Measurements from ENCODE around the gene RPL11. TPM values are rescaled to one million over a fixed set of nuclear protein-coding genes. Genes with fewer than 3 reads are reported as not detected.

Gene RPL11
- total and polyA plus RNA-seq, 2 of the 4 experiments (the other 2 are of a cell fraction): 452 to 1,692 TPM

DNA sequence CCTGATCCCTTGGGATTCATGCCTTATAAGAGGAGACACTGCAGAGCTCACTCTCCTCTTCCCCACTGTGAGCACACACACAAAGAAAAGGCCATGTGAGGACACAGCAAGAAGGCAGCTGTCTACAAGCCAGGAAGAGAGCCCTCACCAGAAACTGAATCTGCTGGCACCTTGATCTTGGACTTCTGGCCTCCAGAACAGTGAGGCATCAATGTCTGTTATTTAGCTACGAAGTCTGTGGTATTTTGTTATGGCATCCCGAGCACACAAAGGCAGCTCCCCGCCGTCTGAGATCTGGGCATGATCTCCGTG is 47.1 kb upstream of the RPL11 start:
- TF ChIP-seq CEBPB (IDR thresholded peaks at IDR 0.05; ENCODE audit: low read depth, low read length): no peak
- no peak for TF ChIP-seq CHD1 (IDR thresholded peaks at IDR 0.05; ENCODE audit: low read depth, low read length)
- TF ChIP-seq RFX5 (IDR thresholded peaks at IDR 0.05; ENCODE audit: low read depth, low read length): no peak
- TF ChIP-seq NFE2L2 (IDR thresholded peaks at IDR 0.05; ENCODE audit: low read depth, low read length): no peak
- TF ChIP-seq RAD21 (IDR thresholded peaks at IDR 0.05; ENCODE audit: low read length): no peak
- TF ChIP-seq RCOR1 (IDR thresholded peaks at IDR 0.05; ENCODE audit: insufficient replicate concordance, low read length): no peak
- TF ChIP-seq ELK1 (IDR thresholded peaks at IDR 0.05; ENCODE audit: borderline replicate concordance, low read depth, low read length): no peak
- no peak for TF ChIP-seq MAZ (IDR thresholded peaks at IDR 0.05; ENCODE audit: borderline replicate concordance, low read depth, low read length)
- no peak for TF ChIP-seq POLR2A (IDR thresholded peaks at IDR 0.05; ENCODE audit: low read depth, low read length)
- no peak for TF ChIP-seq SMC3 (IDR thresholded peaks at IDR 0.05; ENCODE audit: low read depth, low read length)
- TF ChIP-seq CTCF (conservative IDR thresholded peaks at IDR 0.05; ENCODE audit: low read depth, low read length): no peak
- TF ChIP-seq FOS (IDR thresholded peaks at IDR 0.05; ENCODE audit: low read depth, low read length): no peak
- TF ChIP-seq MXI1 (IDR thresholded peaks at IDR 0.05; ENCODE audit: borderline replicate concordance, low read depth, low read length): no peak
- 73% methylated on average over 4 of the region's 5 CpGs; no CpG with 5 or more reads in 1 of the 2 experiments for WGBS, 2 experiments (ENCODE audit: extremely low coverage in 2 of 2, insufficient read length in 1 of 2)
- no peak overlapping the region for H2BK5ac ChIP-seq (ENCODE audit: low read depth, low read length, poor library complexity, severe bottlenecking)
- H3K4me1 ChIP-seq (ENCODE audit: control insufficient read depth, insufficient read depth, low read length): no peaks in the 10 kb centered on the region
- peaks cover 28% of the 10 kb centered on the region for H3K27me3 ChIP-seq (ENCODE audit: control insufficient read depth, insufficient read depth, low read length)
- no peak overlapping the region for H3K18ac ChIP-seq (ENCODE audit: low read depth, low read length)
- no peaks in the 10 kb centered on the region for H3K79me1 ChIP-seq (ENCODE audit: low read depth in 1 of 2, low read length in 2 of 2)
- no peak overlapping the region for H4K91ac ChIP-seq (ENCODE audit: insufficient read depth, low read depth, low read length)
- no peak overlapping the region for H2BK15ac ChIP-seq (ENCODE audit: low read depth, low read length)
- no peak overlapping the region for H3K14ac ChIP-seq (replicated peaks; ENCODE audit: low read depth, low read length)
- H3K4ac ChIP-seq (ENCODE audit: low read depth, low read length): no peak overlapping the region
- CTCF ChIA-PET: interaction anchor here (1.0 to 1.6 kb wide), 3 partner anchors 10 to 147 kb away, joined by 3 read pairs; no protein-coding TSS in a partner anchor
- no peak for ATAC-seq (ENCODE audit: low read depth)
- no peaks in the 10 kb centered on the region for H3K36me3 ChIP-seq (ENCODE audit: control insufficient read depth, insufficient read depth, low read length)
- H3K23ac ChIP-seq (ENCODE audit: low read depth, low read length): no peak overlapping the region
- no peak for DNase-seq
- H4K5ac ChIP-seq (ENCODE audit: low read depth, low read length): no peak overlapping the region
- in situ Hi-C loops (cut with MboI; ENCODE audit: low sequenced_read_pairs): loop anchor here (25.0 kb wide), 1 partner anchor 657 kb away; no protein-coding TSS in a partner anchor
- no peak overlapping the region for H3K9ac ChIP-seq (ENCODE audit: low read depth, low read length)
- BruUV-seq (replicated peaks): no TSS peak
- no peak overlapping the region for H2AFZ ChIP-seq (replicated peaks; ENCODE audit: low read length, poor library complexity)
- H2BK20ac ChIP-seq (ENCODE audit: low read depth, low read length): no peak overlapping the region
- POLR2A ChIA-PET (ENCODE audit: unreplicated experiment): no interaction called here
- no peaks in the 10 kb centered on the region for H4K20me1 ChIP-seq (ENCODE audit: insufficient read depth, low read length)
- no peak overlapping the region for H3K56ac ChIP-seq (ENCODE audit: extremely low read depth, insufficient read depth, low read length)
- H2AK9ac ChIP-seq (replicated peaks; ENCODE audit: low read depth, low read length, poor library complexity): no peak overlapping the region
- dilution Hi-C loops (cut with HindIII; ENCODE audit: low sequenced_read_pairs, unreplicated experiment): no loop called here
- intact Hi-C loops (cut with micrococcal nuclease): no loop called here
- no peaks in the 10 kb centered on the region for H3K9me1 ChIP-seq (ENCODE audit: insufficient read depth, low read length)
- H3K4me3 ChIP-seq (ENCODE audit: insufficient read depth, low read depth, low read length): no peak overlapping the region
- no peak overlapping the region for H3K4me2 ChIP-seq (ENCODE audit: low read depth, low read length)
- H4K8ac ChIP-seq (ENCODE audit: low read depth in 2 of 2, low read length in 2 of 2): no peak overlapping the region
- H2BK120ac ChIP-seq (ENCODE audit: low read depth, low read length): no peak overlapping the region
- H3K27ac ChIP-seq (ENCODE audit: insufficient read depth, low read length): no peak overlapping the region
- no peaks in the 10 kb centered on the region for H3K9me3 ChIP-seq (ENCODE audit: control insufficient read depth, insufficient read depth, low read length)
- no peak overlapping the region for H2AK5ac ChIP-seq (ENCODE audit: low read depth, low read length)
